ENCODE measurements around the gene PSTPIP1. TPM values are rescaled to one million over a fixed set of nuclear protein-coding genes. Genes with fewer than 3 reads are reported as not detected.

PSTPIP1 gene
- total and polyA plus RNA-seq, 9 of the 15 experiments (the other 6 are each of a cell fraction or from before 2014, with no cell fraction given) = not detected

DNA sequence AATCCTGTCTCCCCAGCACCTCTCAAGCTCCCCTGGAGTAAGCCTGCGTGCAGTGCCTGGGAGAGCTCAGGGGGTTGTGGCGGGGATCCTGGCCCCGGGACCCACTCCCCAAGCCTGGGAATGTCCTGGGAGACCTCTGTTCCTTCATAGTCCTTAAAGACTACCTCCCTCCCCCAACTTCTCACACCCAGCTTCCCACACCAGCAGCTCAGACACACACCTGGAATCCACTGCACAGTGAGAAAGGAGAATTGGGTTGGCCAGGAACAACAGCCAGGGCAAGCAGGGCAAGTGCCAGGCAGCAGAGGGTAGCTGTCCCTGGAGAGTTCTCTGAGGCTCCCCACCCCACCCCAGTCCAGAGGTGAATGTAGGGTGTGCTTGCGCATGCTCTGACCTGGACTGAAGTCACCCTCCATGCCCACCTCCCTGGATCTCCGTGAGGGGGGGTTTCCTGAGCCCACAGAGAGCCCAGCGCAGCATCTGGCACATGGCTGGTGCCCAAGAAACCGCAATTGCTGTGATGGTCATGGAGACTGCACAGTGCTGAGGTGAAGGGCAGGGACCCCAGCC lies 22.2 kb downstream of the PSTPIP1 start:
- FAIRE-seq = no peak

More for the DNA sequence above, 22.2 kb downstream of the PSTPIP1 start:
- ChIA-PET POLR2A (interaction anchor here (1.2 kb wide), 1 partner anchor 11 kb away, joined by 3 read pairs; no protein-coding TSS in a partner anchor), CTCF (ENCODE audit: low intra/inter-chr PET ratio) (no interaction called here)
- intact Hi-C loops (cut with micrococcal nuclease) = no loop called here
- no peaks in the 10 kb centered on the region for H3K9me1 ChIP-seq (ENCODE audit: control insufficient read depth, insufficient read depth, low read length)
- no peak overlapping the region for H3K9ac ChIP-seq (ENCODE audit: insufficient read depth in 1 of 2, low read depth in 2 of 2, low read length in 2 of 2)
- H3K36me3 ChIP-seq (ENCODE audit: control insufficient read depth, insufficient read depth, low read length) = no peaks in the 10 kb centered on the region
- TF ChIP-seq NFATC3 (IDR thresholded peaks at IDR 0.05) (no peak), NFXL1 (CRISPR knock-in tag; IDR thresholded peaks at IDR 0.05) (no peak), NRF1 (conservative IDR thresholded peaks at IDR 0.05 in 1 of 2, IDR thresholded peaks at IDR 0.05 in 1 of 2) (peak in 1 of 2 experiments; percentile 25; a peak in 1 of 4 replicates), SRSF7 (optimal IDR thresholded peaks at IDR 0.05; ENCODE audit: low read depth, low read length) (no peak), RFX5 (IDR thresholded peaks at IDR 0.05; ENCODE audit: low read depth, low read length) (no peak), ZNF197 (CRISPR knock-in tag; IDR thresholded peaks at IDR 0.05; ENCODE audit: low read depth) (no peak)
- TF ChIP-seq, protein P1, sequence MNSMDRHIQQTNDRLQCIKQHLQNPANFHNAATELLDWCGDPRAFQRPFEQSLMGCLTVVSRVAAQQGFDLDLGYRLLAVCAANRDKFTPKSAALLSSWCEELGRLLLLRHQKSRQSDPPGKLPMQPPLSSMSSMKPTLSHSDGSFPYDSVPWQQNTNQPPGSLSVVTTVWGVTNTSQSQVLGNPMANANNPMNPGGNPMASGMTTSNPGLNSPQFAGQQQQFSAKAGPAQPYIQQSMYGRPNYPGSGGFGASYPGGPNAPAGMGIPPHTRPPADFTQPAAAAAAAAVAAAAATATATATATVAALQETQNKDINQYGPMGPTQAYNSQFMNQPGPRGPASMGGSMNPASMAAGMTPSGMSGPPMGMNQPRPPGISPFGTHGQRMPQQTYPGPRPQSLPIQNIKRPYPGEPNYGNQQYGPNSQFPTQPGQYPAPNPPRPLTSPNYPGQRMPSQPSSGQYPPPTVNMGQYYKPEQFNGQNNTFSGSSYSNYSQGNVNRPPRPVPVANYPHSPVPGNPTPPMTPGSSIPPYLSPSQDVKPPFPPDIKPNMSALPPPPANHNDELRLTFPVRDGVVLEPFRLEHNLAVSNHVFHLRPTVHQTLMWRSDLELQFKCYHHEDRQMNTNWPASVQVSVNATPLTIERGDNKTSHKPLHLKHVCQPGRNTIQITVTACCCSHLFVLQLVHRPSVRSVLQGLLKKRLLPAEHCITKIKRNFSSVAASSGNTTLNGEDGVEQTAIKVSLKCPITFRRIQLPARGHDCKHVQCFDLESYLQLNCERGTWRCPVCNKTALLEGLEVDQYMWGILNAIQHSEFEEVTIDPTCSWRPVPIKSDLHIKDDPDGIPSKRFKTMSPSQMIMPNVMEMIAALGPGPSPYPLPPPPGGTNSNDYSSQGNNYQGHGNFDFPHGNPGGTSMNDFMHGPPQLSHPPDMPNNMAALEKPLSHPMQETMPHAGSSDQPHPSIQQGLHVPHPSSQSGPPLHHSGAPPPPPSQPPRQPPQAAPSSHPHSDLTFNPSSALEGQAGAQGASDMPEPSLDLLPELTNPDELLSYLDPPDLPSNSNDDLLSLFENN (IDR thresholded peaks at IDR 0.05; ENCODE audit: low read depth in 2 of 2, low read length in 2 of 2) = no peak
- H3K27ac ChIP-seq (ENCODE audit: extremely low read depth, low read depth, low read length) = no peak overlapping the region
- H3K27me3 ChIP-seq (ENCODE audit: control insufficient read depth in 2 of 2, insufficient read depth in 2 of 2, low read length in 2 of 2) = peaks cover 4 to 56% of the 10 kb centered on the region in 2 experiments; a peak in 3 of 5 replicates
- no peak overlapping the region for H2AFZ ChIP-seq (ENCODE audit: low read depth, low read length)
- in situ Hi-C loops (cut with MboI) = no loop called here
- no peak overlapping the region for H3K4me2 ChIP-seq (ENCODE audit: insufficient read depth, low read length)
- 3% methylated on average over 7 of the region's 7 CpGs for WGBS (ENCODE audit: insufficient coverage, low coverage, missing lambda C conversion rate)
- no peak for DNase-seq (ENCODE audit: extremely low read depth in 1 of 4, low spot score in 3 of 4)
- no peaks in the 10 kb centered on the region for H3K4me1 ChIP-seq (replicated peaks in 1 of 2; ENCODE audit: control insufficient read depth in 2 of 2, insufficient read depth in 2 of 2, low read length in 2 of 2)
- H3K79me2 ChIP-seq (ENCODE audit: control insufficient read depth, insufficient read depth, low read length) = no peaks in the 10 kb centered on the region
- no peak for ATAC-seq
- no TSS peak for BruUV-seq (replicated peaks)
- H4K20me1 ChIP-seq (replicated peaks; ENCODE audit: control insufficient read depth, insufficient read depth, low read length) = 0 out of 2 replicates have a peak, but pooled peaks cover 7% of the 10 kb centered on the region
- H3K4me3 ChIP-seq = no peak overlapping the region
- no peaks in the 10 kb centered on the region for H3K9me3 ChIP-seq (replicated peaks; ENCODE audit: control insufficient read depth, insufficient read depth, low read depth, low read length)

Measured in K562 (cell line).